Hematopoietic multipotent progenitor cell treated with erythropoietin and hydrocortisone succinate and interleukin-3 and kit ligand, for 15 days (in vitro differentiated cells): ENCODE measurements around the gene RBBP8.
"Not testable (repeated sequence)": the region's sequence is repeated elsewhere in the genome, so short reads cannot be mapped to it uniquely, and the experiment has no call there.

ENCODE experiments used
- DNase-seq: peaks from one replicate; pipeline ENCODE4 v3.0.0-alpha.2; 2015; ENCODE audit warnings: low spot score

RBBP8 gene

DNA sequence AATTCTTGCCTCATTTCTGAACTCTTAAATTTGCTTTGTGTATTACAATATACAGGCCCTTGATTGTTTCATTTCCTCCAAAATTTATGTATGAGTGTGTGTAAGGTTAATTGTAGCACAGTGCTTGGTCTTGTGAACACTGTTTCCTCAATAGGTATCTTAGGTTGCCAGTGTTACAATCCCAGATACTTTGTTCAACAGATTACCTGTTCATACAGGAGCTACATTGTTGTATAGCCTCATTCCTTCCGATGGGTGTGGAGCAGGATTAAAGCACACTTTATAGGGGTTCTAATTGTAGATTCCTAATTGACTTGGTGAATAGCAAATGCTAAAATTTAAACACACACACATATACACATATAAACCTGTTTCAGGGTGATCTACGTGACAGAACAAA is 10.7 kb downstream of the RBBP8 start:
- no peak for DNase-seq

DNA sequence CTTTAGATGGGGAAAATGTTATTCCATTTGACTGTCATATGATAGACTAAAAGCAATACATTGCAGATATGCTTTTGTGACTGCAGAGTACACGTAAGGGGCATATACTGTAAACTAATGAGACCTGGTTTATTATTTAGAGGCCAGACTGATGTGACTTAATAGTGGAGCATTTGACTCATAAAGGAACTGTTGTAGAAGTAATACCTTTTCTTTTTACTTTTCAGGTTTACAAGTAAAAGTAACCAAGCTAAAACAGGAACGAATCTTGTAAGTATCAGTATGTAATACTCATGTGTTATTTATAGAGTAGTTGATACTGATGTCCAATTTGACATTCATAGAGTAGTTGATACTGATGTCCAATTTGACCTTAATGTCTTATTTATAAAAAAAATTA is 13.1 kb downstream of the RBBP8 start:
- DNase-seq, result no peak

DNA sequence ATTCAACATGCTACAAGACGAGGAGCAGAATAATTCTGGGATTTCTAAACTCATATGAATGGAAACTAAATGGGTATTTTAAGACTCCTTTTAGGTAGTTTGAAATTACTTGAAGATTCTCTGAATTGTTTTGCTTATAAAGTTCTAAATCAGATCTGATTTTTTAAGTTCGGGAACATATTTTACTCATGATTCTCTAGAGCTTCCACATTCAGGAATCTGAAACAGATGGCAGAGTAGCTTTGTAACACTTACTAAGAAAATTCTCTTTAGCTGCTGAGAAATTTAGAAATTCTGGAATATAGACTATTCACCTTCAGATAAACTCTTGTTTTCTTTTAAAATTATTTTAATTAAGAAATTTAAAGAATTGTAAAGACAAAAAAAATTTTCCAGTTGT is 13.7 kb downstream of the RBBP8 start:
- no peak for DNase-seq

DNA sequence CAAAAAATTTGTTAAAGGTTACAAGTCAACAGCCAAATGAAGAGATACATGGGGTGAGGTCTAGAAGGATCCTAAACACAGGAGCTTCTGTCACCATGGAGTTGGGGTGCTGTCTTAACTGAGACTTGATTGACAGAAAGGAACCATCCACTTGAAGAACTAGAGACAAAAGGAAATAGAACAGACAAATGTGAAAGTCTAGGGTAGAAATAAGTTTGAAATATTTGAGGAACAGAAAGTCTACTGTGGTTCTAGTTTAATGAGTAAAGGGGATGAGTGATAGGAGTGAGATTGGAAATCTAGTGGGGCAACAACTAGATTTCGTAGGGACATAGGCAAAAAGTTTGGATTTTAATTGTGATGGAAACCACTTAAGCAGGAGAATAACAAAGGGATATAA is 18.7 kb downstream of the RBBP8 start:
- no peak for DNase-seq

DNA sequence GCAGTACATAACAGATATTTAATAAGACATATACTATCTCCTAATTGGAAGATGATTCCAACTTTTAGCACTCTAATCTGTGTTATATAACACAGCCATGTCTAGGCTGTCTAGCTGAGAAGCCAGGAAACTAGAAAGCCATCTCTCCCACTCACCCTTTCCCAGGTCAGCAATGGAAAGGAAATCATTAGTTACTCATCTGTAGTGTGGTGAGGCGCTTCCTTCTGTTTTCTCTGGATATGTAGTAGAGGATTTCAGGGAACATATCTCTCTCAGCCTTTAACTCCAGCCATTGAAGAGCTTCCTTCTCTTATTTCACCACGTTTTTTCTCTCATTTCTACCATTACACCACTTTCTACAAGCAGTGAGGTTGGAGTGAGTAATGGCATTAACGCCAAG is 19.4 kb downstream of the RBBP8 start:
- DNase-seq, result no peak

DNA sequence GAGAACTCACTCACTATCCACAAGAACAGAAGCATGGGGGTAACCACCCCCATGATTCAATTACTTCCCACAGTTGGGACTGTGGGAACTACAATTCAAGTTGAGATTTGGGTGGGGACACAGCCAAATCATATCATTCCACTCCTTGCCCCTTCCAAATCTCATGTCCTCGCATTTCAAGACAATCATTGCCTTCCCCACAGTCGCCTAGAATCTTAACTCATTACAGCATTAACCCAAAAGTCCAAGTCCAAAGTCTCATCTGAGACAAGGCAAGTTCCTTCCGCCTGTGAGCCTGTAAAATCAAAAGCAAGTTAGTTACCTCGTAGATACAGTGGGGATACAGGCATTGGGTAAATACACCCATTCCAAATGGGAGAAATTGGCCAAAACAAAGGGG is 20.9 kb downstream of the RBBP8 start:
- not testable (repeated sequence) for DNase-seq

DNA sequence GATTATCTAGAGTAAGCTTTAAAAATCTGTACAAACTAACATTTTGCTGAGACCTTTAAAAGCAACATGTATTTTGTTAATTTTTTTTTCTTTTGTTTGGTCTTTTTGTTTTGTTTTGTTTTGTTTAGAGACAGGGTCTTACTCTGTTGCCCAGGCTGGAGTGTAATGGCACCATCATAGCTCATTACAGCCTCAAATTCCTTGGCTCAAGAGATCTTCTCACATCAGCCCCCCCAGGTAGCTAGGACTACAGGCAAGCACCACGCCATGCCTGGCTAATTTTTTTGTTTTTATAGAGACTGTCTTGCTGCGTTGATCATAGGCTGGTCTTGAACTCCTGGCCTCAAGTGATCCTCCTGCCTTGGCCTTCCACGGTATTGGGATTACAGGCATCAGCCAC is 23.1 kb downstream of the RBBP8 start:
- DNase-seq, result no peak

DNA sequence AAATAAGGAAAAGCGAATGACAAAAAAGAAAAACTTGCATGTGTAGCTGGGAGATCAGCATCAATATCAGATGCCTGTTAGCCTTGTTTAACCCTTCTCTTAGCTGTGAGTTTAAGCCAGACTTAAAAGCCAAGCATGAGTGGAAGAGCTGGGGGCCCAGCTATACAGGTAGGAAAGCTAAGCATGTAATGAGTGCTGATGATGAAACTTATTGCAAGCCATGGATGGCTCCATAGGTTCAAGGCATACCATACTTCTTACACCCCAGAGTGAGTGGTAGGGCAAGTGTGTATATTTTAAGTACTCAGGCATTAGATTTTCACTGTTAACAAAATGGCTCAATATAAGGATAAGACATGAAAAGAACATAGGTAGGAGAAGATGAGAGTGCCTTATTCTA is 28.0 kb downstream of the RBBP8 start:
- DNase-seq, result no peak

DNA sequence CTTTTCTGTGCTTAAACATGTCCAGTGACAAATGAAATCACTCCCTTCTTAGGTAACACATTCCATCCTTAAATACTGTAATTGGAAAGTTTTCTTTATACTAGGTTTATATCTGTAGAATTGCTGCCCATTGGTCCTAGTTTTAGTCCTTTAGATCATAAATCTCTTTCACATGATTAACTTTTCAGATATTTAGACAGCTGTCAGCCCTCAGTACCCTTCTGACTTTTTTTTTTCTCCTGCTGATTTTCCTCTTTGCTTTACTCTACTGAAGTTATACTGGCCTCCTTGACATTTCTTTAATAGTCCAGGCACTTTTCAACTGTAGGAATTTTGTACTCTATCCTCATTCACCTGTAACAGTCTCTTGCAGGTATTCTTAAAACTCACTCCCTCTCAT is 28.9 kb downstream of the RBBP8 start:
- no peak for DNase-seq

DNA sequence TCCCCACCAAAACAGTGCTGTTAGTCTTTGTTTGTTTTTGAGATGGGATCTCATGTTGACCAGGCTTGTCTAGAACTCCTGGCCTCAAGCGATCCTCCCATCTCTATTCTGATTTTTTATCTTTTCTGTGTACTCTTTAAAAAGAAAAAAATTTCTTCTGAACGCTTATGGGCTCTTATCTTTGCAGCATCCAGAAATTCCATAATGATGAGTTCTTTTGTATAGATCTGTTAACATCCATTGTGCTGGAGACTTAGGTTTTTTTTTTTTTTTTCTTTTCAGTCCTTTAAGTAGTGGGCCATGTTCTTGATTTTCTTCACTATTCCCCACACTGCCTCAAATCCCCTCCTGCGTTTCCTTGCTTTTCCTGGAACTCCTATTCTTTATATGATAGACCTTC is 31.0 kb downstream of the RBBP8 start:
- DNase-seq, result no peak

DNA sequence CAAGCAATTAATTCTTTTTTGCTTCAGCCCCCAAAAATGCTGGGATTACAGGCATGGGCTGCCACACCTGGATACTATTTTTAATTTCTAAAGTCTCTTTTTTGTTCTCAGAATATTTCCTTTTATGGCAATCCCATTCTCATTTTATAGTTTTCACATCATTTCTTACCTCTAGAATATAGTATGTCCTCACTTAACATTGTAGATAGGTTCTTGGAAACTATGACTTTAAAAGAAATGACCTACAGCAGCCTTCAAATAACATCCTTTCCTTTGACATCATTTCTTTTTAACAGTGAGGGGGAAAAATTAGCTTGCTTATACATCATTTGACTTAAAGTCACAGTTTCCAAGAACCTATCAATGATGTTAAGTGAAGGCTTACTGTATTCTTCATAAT is 31.6 kb downstream of the RBBP8 start:
- DNase-seq, result no peak

DNA sequence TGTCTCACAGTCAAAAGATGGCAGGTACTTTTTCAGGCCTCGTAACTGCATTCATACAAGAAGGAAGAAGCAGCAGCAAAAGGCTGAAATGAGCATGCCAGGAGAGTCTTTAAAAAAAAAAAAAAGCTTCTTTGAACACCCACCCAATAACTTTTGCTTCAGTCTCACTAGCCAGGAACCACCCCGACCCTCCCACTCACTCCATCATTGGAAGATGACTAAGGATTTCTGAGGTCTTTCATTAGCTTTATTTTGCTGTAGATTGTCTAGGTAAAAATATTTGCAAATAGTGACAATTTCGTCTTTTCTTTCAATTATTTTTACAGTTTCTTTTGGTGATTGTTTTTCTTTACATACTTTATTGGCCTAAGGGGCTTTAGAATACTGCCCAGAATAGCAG is 37.9 kb downstream of the RBBP8 start:
- DNase-seq, result peak; percentile 9

DNA sequence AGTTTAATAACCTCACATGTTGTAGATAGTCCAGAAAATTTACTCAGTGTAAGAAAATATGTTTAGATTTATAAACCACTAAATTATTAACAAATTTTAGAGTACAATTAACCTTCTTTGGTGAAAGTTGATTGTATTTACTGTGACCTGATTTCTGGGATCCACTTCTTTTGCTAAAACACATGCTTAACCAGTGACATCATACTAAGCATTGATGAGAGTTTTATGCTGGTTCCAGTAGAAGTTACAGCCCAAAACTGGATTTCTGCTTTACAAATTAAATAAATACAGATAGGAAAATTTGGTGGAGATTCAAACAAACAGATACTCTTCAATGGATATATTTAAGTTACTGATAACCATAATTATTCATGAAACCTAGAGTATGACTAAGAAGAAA is 40.9 kb downstream of the RBBP8 start:
- no peak for DNase-seq

DNA sequence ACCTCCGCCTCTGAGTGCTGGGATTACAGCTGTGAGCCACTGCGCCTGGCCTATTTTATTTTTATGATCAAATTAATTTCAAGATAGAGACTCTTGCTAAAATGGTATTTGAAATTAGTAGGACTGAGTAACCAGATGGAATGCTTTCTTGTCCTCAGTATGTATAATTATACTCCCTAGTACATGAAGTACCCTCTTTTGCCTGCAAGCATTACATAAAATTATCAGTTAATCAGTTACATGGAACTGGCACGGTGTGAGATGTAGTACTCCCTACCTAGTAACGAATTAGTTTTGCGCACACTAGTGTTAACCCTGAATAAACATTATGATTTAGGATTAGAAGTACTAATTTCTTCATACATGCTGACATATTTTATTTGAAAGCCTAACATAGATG is 41.6 kb downstream of the RBBP8 start:
- no peak for DNase-seq

DNA sequence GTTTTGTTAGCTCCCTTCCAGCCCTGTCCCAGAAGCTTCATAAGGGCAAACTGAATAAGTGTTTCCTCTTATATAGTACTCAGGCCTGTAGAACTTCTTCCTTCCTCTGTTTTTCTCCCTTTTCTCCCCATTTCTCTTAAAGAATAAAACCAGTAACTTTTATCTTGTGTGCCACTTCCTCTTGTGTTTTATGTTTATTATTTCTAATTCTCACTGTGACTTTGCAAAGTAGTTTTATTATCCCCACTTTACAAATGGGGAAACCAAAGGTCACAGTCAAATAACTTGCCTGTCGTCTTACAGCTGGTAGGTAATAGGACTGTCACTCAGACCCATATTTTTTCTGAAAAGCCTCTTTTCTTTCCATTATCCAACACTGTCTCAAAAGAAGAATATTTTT is 42.4 kb downstream of the RBBP8 start:
- no peak for DNase-seq

DNA sequence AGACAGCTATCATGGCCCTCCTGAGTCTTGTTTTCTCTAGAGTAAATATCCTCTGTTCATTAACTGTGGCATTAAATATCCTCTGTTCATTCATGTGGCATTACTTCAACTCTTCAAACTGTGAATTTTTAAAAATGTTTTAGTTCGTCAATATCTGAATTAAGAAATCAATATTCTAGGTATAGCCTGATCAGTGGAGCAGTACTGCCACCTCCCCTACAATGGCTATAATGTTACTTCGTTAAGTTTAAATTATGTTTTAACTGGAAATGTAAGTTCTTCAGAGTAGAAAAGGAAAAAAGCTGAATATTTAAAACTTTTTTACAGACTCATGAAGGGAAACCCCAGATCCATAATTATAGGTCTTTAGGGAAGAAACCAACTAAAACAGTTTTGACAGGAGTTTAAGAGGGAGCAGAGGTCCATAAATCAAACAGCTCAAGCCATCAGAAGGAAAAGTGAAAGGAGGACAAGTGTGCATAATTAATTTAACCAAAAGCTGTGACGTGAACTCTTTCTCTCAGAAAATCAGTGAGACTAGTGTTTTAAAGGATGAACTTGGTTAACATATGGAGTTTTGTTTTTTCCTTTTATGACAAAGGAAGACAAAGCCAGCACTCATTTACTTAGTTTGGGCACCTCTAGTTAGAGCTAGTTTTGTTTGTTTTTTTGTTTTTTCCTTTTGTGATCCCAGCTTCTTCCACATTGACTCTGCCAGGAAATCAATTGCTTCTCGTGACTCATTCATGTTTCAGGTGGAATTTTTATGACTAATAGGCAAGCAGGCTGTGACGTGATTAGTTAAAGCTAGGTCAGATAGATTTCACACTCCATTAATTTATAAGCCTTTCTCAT is 44.9 kb downstream of the RBBP8 start:
- no peak for DNase-seq

DNA sequence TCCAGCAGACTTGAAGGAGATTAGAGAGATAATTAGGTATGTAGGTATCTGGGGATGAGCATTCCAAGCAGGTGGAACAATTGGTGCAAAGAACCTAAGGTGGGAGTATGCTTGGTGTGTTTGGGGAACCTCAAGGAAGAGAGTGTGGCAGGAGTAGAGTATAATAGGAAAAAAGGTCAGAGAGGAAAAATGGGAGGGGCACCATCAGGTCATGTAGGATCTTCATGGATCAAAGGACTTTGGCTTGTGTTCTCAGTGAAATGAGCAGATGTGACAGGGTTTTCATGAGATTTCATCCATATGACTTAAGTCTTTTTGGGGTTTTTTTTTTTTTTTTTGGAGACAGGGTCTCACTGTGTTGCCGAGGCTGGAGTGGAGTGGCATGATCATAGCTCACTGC is 47.3 kb downstream of the RBBP8 start:
- no peak for DNase-seq

DNA sequence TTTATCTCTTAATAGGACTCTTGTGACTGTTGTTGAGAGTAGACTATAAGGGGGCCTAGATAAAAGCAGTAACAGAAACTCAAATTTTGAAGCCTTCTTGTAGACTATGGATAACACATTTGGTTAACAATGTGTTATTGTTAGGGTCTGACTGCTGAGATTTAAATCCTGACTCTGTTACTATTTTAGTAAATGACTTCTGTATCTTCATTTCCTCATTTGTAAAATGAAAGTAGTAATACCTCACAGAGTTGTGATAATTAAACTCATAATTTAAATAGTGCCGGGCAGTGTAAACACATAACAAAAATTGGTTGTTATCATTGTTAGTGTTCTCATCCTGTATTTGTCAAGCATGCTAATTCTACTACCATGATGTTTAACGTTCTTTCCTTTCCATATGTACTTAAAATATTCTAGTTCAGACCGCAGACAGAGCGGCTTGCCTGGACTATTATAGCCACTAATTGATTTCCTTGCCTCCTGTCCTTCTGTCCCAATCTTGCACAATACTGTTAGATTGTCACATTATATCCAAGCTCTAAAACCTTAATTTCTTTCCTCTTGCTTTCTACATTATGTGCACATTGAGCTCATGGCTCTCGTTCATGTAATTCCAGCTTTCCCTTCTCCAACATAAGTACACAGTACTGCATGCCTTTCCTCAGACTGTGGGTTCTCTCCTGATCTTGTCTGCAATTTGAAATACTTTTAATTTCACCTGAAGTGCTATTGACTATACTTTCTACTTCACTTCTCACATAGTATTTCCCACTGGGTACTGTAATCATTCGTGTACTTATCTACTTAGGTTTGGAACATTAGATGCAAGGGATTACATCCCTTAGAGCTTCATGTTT is 48.4 kb downstream of the RBBP8 start:
- no peak for DNase-seq

DNA sequence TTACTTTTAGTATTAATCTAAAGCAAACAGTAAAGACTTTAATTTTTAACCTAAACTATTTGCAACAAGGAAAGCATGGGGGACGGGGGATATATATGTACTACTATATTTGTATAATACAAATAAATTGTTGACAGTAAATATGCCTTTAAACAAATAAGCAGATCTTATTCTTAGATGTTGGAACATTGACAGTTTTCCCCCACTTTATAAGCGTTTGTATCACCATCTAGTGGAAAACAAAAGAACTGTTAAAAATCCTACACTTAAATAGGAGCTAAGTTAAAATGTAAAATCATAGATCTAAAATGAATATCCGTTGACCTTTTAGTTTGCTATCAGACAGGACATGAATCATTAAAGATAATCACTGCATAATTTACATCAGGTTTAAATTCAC is 50.0 kb downstream of the RBBP8 start:
- DNase-seq, result peak; percentile 39

DNA sequence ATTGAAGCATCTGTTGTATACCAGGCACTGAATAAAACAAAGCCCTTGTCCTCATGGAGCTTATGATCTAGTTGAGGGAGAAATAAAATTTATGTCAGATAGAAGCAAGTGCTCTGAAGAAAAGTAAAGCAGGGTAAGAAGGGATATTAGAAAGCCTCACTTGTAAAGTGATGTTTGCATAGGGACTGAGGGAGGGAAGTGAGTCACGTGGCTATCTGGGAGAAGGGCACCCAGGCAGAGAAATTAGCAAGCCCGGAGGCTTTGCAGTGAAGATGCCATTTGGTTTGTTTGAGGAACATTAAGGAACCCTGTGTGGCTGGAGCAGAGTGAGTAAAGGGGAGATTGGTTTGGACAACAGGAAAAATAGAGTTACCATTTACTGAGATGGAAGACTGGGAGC is 52.1 kb downstream of the RBBP8 start:
- no peak for DNase-seq

DNA sequence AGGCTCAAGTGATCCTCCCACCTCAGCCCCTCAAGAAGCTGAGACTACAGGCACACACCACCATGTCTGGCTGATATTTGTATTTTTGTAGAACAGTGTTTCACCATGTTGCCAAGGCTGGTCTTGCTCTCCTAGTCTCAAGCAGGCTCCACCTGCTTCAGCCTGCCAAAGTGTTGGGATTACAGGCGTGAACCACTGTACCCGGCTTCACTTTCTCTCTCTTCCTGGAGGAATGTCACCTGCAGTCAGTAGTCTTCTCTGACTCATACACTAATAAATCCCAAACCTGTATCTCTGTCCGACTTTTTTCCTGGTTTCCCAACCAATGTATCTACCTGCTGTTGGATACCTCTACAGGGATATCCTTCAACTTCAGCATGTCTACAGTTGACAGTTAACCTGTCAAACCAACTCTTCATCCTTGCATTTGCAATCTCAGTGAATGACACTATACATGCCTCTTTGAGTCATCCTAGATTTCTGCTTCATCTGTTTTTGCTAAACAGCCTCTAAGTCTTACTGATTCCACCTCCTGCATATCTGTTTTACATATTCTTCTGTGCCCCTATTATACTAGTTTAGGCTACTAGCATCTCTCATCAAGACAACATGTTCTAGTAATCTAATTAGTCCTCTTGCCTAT is 54.5 kb downstream of the RBBP8 start:
- no peak for DNase-seq

DNA sequence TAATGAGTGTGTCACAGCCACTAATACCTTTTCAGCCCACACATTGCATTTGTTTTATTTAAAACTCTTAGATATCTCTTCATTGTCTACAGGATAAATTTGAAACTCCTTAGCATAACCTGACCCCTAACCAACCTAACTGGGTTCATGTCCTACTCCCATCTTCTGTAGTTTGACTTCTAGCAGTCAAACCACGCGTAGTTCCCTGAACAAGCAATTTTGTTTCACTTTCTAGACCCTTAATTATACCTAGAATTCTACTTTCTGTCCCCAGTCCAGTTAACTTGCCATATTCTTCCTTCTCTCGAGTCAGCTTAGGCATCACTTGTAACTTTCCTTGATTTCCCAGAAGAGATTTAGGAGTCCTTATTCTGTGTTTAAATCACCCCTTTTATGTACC is 55.1 kb downstream of the RBBP8 start:
- DNase-seq, result no peak

DNA sequence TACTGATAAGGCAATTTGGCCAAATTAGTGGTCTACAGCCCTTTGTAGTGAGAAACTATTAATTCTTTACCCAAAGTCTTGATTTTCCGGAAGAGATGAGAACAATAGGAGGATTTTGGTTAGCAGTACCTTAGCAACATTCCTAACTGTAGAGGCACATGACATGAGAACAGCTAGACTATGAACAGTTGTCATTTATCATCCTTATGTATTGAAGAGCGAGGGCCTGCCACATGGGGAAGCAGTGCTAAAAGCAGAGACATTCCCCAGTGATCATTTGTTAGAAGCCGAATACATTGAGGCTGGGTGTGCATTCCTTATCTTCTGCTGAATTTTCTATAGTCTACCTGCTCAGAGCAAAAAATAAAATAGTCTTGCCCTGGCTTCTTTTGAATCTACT is 65.2 kb downstream of the RBBP8 start:
- DNase-seq, result no peak
